SHP77 treated with DMSO at 0.1 percent for 48 hours (cell line): ENCODE data around the gene P2RY2.

Source experiments
- DNase-seq: peaks from one replicate; lab custom pipeline; 2025; lab: John Stamatoyannopoulos, UW

The P2RY2 gene

DNA sequence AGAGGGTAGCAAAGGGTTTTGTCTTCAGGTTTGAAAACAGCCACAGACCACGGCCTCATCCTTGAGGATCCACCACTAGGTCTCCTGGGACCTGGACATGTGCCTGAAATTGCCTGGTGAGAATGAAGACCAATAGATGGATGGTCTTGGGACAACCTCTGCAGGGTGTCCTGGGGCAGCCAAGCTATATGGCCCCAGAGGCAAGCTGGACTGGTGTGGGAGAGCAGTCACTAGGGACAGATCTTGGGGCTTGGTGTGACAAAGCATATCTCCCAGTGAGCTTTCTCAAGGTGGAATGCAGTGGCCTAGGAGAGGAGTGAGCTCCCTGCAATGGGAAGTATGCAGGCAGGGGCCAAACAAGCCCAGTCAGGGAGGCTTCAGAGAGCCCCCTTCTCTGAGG is 67.6 kb downstream of the P2RY2 start:
- no peak for DNase-seq
